Ecto neural progenitor cell (in vitro differentiated cells): ENCODE measurements around the gene IL27RA.
A peak's percentile ranks its signal among the peaks of the same experiment; 100 is the strongest.
"Not testable (repeated sequence)": the region's sequence is repeated elsewhere in the genome, so short reads cannot be mapped to it uniquely, and the experiment has no call there.

Experiments
- DNase-seq: peaks from one replicate; pipeline ENCODE4 v3.0.0-alpha.2; 2018; ENCODE audit warnings: low spot score

IL27RA gene

GRCh38 chr19:14030997-14031718 is 404 bp upstream of the IL27RA start:
- no peak for DNase-seq

GRCh38 chr19:14033946-14034345 is 2.4 kb downstream of the IL27RA start:
- DNase-seq: no peak

- not testable (repeated sequence) for DNase-seq
Observed at GRCh38 chr19:14035159-14035558, 3.6 kb downstream of the IL27RA start.

- DNase-seq: no peak
Observed at GRCh38 chr19:14035706-14036105, 4.1 kb downstream of the IL27RA start.

GRCh38 chr19:14039181-14039580 is 7.6 kb downstream of the IL27RA start:
- DNase-seq: no peak

GRCh38 chr19:14042659-14043608 is 11.4 kb downstream of the IL27RA start:
- DNase-seq: not testable (repeated sequence)

- DNase-seq: not testable (repeated sequence)
Observed at GRCh38 chr19:14047866-14048265, 16.3 kb downstream of the IL27RA start.

GRCh38 chr19:14048443-14049153 is 17.0 kb downstream of the IL27RA start:
- peak; percentile 68 for DNase-seq

- DNase-seq: no peak
Observed at GRCh38 chr19:14050512-14050911, 18.9 kb downstream of the IL27RA start.

- not testable (repeated sequence) for DNase-seq
Observed at GRCh38 chr19:14050961-14051360, 19.4 kb downstream of the IL27RA start.

GRCh38 chr19:14051980-14052379 is 20.4 kb downstream of the IL27RA start:
- no peak for DNase-seq

- DNase-seq: no peak
Observed at GRCh38 chr19:14052470-14052869, 20.9 kb downstream of the IL27RA start.

GRCh38 chr19:14053032-14053431 is 21.5 kb downstream of the IL27RA start:
- no peak for DNase-seq

GRCh38 chr19:14053500-14053899 is 21.9 kb downstream of the IL27RA start:
- no peak for DNase-seq

- no peak for DNase-seq
Observed at GRCh38 chr19:14054099-14054498, 22.5 kb downstream of the IL27RA start.

GRCh38 chr19:14054721-14055120 is 23.2 kb downstream of the IL27RA start:
- DNase-seq: no peak

GRCh38 chr19:14055396-14055795 is 23.8 kb downstream of the IL27RA start:
- no peak for DNase-seq

GRCh38 chr19:14056069-14056666 is 24.6 kb downstream of the IL27RA start:
- no peak for DNase-seq

GRCh38 chr19:14056741-14057356 is 25.3 kb downstream of the IL27RA start:
- DNase-seq: no peak

GRCh38 chr19:14058182-14059092 is 26.9 kb downstream of the IL27RA start:
- no peak for DNase-seq
